HepG2 (cell line): ENCODE data around the gene SMARCA4. TPM values are rescaled to one million over a fixed set of nuclear protein-coding genes. Genes with fewer than 3 reads are reported as not detected.

Experiments
- ATM ChIP-seq: fragments of 450-650 bp; IDR thresholded peaks from 2 replicates; pipeline ENCODE4 v1.7.1; 2017; ENCODE audit warnings: mild to moderate bottlenecking, borderline replicate concordance
- CHD2 ChIP-seq: IDR thresholded peaks from 2 replicates; pipeline ENCODE4 v1.6.1; 2011; ENCODE audit warnings: low read depth, low read length, improper control_type of control experiment
- HOXD1 ChIP-seq: sonication (generic); formaldehyde crosslinking; IDR thresholded peaks from 2 replicates; pipeline ENCODE4 v1.5.0; 2020; ENCODE audit warnings: missing genetic modification reagents
- KLF11 ChIP-seq: IDR thresholded peaks from 2 replicates; pipeline ENCODE4 v1.6.1; 2016; ENCODE audit warnings: missing compliant biosample characterization
- NFIC ChIP-seq: IDR thresholded peaks from 2 replicates; pipeline ENCODE4 v1.6.1; 2012; ENCODE audit warnings: mild to moderate bottlenecking, low read length, inconsistent platforms
- NR1H2 ChIP-seq: sonication (generic); formaldehyde crosslinking; IDR thresholded peaks from 2 replicates; pipeline ENCODE4 v1.8.1; 2022; ENCODE audit warnings: low read depth, missing genetic modification reagents, borderline replicate concordance
- NRL ChIP-seq: sonication (generic); formaldehyde crosslinking; IDR thresholded peaks from 2 replicates; pipeline ENCODE4 v1.5.0; 2020; ENCODE audit warnings: missing genetic modification reagents, mild to moderate bottlenecking, moderate library complexity, borderline replicate concordance
- PCBP2 ChIP-seq: fragments of 200-400 bp; formaldehyde crosslinking; optimal IDR thresholded peaks from 2 replicates; pipeline ENCODE3; 2018; ENCODE audit warnings: low read length, low read depth; ENCODE audit not compliant: poor library complexity, severe bottlenecking
- ZNF235 ChIP-seq: sonication (generic); formaldehyde crosslinking; IDR thresholded peaks from 2 replicates; pipeline ENCODE4 v1.8.1; 2023; ENCODE audit warnings: mild to moderate bottlenecking, missing genetic modification reagents, borderline replicate concordance
- ZNF431 ChIP-seq: sonication (generic); formaldehyde crosslinking; IDR thresholded peaks from 2 replicates; pipeline ENCODE4 v1.9.0; 2022; ENCODE audit warnings: missing genetic modification reagents, low read depth, mild to moderate bottlenecking, borderline replicate concordance
- ZNF879 ChIP-seq: sonication (generic); formaldehyde crosslinking; IDR thresholded peaks from 2 replicates; pipeline ENCODE4 v1.8.1; 2023; ENCODE audit warnings: missing genetic modification reagents
- ZSCAN30 ChIP-seq: sonication (generic); formaldehyde crosslinking; IDR thresholded peaks from 2 replicates; pipeline ENCODE4 v1.5.0; 2020; ENCODE audit warnings: mild to moderate bottlenecking, missing genetic modification reagents
- polyA plus RNA-seq, 8 experiments: library from polyadenylated mRNA; depleted of rRNA in 3 of 8; stranded (reverse) in 7 of 8; unstranded in 1 of 8; fragments of >200 nt; fragmentation: Illumina TruSeq in 4 of 8; extraction: Trizol in 4 of 8; gene quantifications; 2 replicates each; pipeline versions ENCODE4 v1.2.1 to v1.2.3, GENCODE V29; 2011 to 2016; ENCODE audit warnings: low read depth in 4 of 8, missing spikeins in 1 of 8, mixed read lengths in 1 of 8; ENCODE audit not compliant: insufficient read depth in 1 of 8
- total RNA-seq, 5 experiments: library from RNA; depleted of rRNA; stranded (reverse); fragments of >200 nt; fragmentation: Illumina TruSeq; extraction: Trizol; gene quantifications; 2 replicates each; pipeline ENCODE4 v1.2.3, GENCODE V29; 2016; ENCODE audit warnings: low read depth in 1 of 5
- TF ChIP-seq, protein P1 (sequence below): sonication (generic); formaldehyde crosslinking; IDR thresholded peaks from 2 replicates; pipeline ENCODE4 v1.4.0; 2020; ENCODE audit warnings: missing genetic modification reagents
- TF ChIP-seq, protein P2 (sequence below): sonication (generic); formaldehyde crosslinking; IDR thresholded peaks from 2 replicates; pipeline ENCODE4 v1.8.0; 2022; ENCODE audit warnings: mild to moderate bottlenecking, missing genetic modification reagents
- TF ChIP-seq, protein P3 (sequence below): sonication (generic); formaldehyde crosslinking; IDR thresholded peaks from 2 replicates; pipeline ENCODE4 v1.4.0; 2020; ENCODE audit warnings: missing genetic modification reagents
- TF ChIP-seq, protein P4 (sequence below): sonication (generic); formaldehyde crosslinking; IDR thresholded peaks from 2 replicates; pipeline ENCODE4 v1.8.1; 2023; ENCODE audit warnings: mild to moderate bottlenecking, missing genetic modification reagents, borderline replicate concordance
- TF ChIP-seq, protein P5 (sequence below): sonication (generic); formaldehyde crosslinking; IDR thresholded peaks from 2 replicates; pipeline ENCODE4 v1.4.0; 2020; ENCODE audit warnings: mild to moderate bottlenecking, missing genetic modification reagents
- TF ChIP-seq, protein P6 (sequence below): sonication (generic); formaldehyde crosslinking; IDR thresholded peaks from 2 replicates; pipeline ENCODE4 v1.4.0; 2020; ENCODE audit warnings: missing genetic modification reagents
- TF ChIP-seq, protein P7 (sequence below): IDR thresholded peaks from 2 replicates; pipeline ENCODE4 v1.6.1; 2016; ENCODE audit warnings: missing genetic modification reagents, missing compliant biosample characterization

SMARCA4 gene
- total and polyA plus RNA-seq, 2 of the 13 experiments (the other 11 are each of a cell fraction or from before 2014, with no cell fraction given) = 25.4 to 45.9 TPM

DNA sequence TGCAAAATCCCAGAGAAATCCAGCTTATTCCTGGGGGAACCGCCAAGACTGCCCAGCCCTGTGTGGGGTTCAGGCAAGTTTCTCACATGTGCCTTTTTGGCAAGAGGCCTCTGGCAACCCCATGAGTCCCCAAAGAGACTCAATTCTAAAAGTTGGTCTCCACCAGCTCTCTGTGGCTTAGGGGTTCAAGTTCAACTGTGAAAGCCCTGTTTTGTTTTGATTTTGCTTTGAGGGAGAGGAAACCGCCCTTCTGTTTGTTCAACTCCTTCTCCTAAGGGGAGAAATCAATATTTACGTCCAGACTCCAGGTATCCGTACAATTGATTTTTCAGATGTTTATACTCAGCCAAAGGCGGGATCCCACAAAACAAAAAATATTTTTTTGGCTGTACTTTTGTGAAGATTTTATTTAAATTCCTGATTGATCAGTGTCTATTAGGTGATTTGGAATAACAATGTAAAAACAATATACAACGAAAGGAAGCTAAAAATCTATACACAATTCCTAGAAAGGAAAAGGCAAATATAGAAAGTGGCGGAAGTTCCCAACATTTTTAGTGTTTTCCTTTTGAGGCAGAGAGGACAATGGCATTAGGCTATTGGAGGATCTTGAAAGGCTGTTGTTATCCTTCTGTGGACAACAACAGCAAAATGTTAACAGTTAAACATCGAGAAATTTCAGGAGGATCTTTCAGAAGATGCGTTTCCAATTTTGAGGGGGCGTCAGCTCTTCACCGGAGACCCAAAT is 127.8 kb downstream of the SMARCA4 start (continued):
- TF ChIP-seq, protein P1, sequence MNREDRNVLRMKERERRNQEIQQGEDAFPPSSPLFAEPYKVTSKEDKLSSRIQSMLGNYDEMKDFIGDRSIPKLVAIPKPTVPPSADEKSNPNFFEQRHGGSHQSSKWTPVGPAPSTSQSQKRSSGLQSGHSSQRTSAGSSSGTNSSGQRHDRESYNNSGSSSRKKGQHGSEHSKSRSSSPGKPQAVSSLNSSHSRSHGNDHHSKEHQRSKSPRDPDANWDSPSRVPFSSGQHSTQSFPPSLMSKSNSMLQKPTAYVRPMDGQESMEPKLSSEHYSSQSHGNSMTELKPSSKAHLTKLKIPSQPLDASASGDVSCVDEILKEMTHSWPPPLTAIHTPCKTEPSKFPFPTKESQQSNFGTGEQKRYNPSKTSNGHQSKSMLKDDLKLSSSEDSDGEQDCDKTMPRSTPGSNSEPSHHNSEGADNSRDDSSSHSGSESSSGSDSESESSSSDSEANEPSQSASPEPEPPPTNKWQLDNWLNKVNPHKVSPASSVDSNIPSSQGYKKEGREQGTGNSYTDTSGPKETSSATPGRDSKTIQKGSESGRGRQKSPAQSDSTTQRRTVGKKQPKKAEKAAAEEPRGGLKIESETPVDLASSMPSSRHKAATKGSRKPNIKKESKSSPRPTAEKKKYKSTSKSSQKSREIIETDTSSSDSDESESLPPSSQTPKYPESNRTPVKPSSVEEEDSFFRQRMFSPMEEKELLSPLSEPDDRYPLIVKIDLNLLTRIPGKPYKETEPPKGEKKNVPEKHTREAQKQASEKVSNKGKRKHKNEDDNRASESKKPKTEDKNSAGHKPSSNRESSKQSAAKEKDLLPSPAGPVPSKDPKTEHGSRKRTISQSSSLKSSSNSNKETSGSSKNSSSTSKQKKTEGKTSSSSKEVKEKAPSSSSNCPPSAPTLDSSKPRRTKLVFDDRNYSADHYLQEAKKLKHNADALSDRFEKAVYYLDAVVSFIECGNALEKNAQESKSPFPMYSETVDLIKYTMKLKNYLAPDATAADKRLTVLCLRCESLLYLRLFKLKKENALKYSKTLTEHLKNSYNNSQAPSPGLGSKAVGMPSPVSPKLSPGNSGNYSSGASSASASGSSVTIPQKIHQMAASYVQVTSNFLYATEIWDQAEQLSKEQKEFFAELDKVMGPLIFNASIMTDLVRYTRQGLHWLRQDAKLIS = no peak
- TF ChIP-seq NRL (CRISPR knock-in tag) (no peak), ZNF431 (CRISPR knock-in tag) (no peak), CHD2 (no peak), ZSCAN30 (no peak), NR1H2 (CRISPR knock-in tag) (no peak), HOXD1 (CRISPR knock-in tag) (no peak), ZNF235 (CRISPR knock-in tag) (no peak), ZNF879 (no peak), KLF11 (CRISPR knock-in tag) (no peak), NFIC (peak; percentile 97), PCBP2 (no peak), ATM (no peak)
- TF ChIP-seq, protein P2, sequence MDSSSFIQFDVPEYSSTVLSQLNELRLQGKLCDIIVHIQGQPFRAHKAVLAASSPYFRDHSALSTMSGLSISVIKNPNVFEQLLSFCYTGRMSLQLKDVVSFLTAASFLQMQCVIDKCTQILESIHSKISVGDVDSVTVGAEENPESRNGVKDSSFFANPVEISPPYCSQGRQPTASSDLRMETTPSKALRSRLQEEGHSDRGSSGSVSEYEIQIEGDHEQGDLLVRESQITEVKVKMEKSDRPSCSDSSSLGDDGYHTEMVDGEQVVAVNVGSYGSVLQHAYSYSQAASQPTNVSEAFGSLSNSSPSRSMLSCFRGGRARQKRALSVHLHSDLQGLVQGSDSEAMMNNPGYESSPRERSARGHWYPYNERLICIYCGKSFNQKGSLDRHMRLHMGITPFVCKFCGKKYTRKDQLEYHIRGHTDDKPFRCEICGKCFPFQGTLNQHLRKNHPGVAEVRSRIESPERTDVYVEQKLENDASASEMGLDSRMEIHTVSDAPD = no peak
- TF ChIP-seq, protein P3, sequence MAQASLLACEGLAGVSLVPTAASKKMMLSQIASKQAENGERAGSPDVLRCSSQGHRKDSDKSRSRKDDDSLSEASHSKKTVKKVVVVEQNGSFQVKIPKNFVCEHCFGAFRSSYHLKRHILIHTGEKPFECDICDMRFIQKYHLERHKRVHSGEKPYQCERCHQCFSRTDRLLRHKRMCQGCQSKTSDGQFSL (CRISPR knock-in tag) = no peak
- TF ChIP-seq, protein P4, sequence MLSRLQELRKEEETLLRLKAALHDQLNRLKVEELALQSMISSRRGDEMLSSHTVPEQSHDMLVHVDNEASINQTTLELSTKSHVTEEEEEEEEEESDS = no peak
- TF ChIP-seq, protein P5, sequence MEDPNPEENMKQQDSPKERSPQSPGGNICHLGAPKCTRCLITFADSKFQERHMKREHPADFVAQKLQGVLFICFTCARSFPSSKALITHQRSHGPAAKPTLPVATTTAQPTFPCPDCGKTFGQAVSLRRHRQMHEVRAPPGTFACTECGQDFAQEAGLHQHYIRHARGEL (CRISPR knock-in tag) = no peak
- TF ChIP-seq, protein P6, sequence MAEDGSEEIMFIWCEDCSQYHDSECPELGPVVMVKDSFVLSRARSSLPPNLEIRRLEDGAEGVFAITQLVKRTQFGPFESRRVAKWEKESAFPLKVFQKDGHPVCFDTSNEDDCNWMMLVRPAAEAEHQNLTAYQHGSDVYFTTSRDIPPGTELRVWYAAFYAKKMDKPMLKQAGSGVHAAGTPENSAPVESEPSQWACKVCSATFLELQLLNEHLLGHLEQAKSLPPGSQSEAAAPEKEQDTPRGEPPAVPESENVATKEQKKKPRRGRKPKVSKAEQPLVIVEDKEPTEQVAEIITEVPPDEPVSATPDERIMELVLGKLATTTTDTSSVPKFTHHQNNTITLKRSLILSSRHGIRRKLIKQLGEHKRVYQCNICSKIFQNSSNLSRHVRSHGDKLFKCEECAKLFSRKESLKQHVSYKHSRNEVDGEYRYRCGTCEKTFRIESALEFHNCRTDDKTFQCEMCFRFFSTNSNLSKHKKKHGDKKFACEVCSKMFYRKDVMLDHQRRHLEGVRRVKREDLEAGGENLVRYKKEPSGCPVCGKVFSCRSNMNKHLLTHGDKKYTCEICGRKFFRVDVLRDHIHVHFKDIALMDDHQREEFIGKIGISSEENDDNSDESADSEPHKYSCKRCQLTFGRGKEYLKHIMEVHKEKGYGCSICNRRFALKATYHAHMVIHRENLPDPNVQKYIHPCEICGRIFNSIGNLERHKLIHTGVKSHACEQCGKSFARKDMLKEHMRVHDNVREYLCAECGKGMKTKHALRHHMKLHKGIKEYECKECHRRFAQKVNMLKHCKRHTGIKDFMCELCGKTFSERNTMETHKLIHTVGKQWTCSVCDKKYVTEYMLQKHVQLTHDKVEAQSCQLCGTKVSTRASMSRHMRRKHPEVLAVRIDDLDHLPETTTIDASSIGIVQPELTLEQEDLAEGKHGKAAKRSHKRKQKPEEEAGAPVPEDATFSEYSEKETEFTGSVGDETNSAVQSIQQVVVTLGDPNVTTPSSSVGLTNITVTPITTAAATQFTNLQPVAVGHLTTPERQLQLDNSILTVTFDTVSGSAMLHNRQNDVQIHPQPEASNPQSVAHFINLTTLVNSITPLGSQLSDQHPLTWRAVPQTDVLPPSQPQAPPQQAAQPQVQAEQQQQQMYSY = 0 out of 2 replicates have a peak, but pooled peaks have one; percentile 16
- TF ChIP-seq, protein P7, sequence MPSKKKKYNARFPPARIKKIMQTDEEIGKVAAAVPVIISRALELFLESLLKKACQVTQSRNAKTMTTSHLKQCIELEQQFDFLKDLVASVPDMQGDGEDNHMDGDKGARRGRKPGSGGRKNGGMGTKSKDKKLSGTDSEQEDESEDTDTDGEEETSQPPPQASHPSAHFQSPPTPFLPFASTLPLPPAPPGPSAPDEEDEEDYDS (CRISPR knock-in tag) = no peak
